ENCODE results near the gene LAMA3.
A peak's percentile ranks its signal among the peaks of the same experiment; 100 is the strongest.

The LAMA3 gene

GRCh38 chr18:23683155-23683554 lies 6.1 kb upstream of the LAMA3 start:
- no peak overlapping the region for H3K4me3 ChIP-seq (ENCODE audit: control insufficient read depth, low read depth, low read length)
- TF ChIP-seq CTCF (IDR thresholded peaks at IDR 0.05; ENCODE audit: control insufficient read depth, insufficient read depth, low read depth, low read length, missing control alignments) = no peak
- no peak for DNase-seq (ENCODE audit: low read depth)

GRCh38 chr18:23683671-23684070 lies 5.6 kb upstream of the LAMA3 start:
- H3K4me3 ChIP-seq (ENCODE audit: control insufficient read depth, low read depth, low read length) = no peak overlapping the region
- no peak for TF ChIP-seq CTCF (IDR thresholded peaks at IDR 0.05; ENCODE audit: control insufficient read depth, insufficient read depth, low read depth, low read length, missing control alignments)
- no peak for DNase-seq (ENCODE audit: low read depth)

GRCh38 chr18:23684515-23685197 lies 4.6 kb upstream of the LAMA3 start:
- TF ChIP-seq CTCF (IDR thresholded peaks at IDR 0.05; ENCODE audit: control insufficient read depth, insufficient read depth, low read depth, low read length, missing control alignments) = no peak
- DNase-seq (ENCODE audit: low read depth) = peak; percentile 56
- H3K4me3 ChIP-seq (ENCODE audit: control insufficient read depth, low read depth, low read length) = no peak overlapping the region

- no peak for DNase-seq (ENCODE audit: low read depth)
- H3K4me3 ChIP-seq (ENCODE audit: control insufficient read depth, low read depth, low read length) = no peak overlapping the region
- no peak for TF ChIP-seq CTCF (IDR thresholded peaks at IDR 0.05; ENCODE audit: control insufficient read depth, insufficient read depth, low read depth, low read length, missing control alignments)
These were observed 725 bp upstream of the LAMA3 start for GRCh38 chr18:23688528-23688927.

GRCh38 chr18:23689616-23690504 lies 607 bp downstream of the LAMA3 start:
- no peak for TF ChIP-seq CTCF (IDR thresholded peaks at IDR 0.05; ENCODE audit: control insufficient read depth, insufficient read depth, low read depth, low read length, missing control alignments)
- DNase-seq (ENCODE audit: low read depth) = no peak
- H3K4me3 ChIP-seq (ENCODE audit: control insufficient read depth, low read depth, low read length) = peak overlapping the region; percentile 53

- no peak for DNase-seq (ENCODE audit: low read depth)
- no peak overlapping the region for H3K4me3 ChIP-seq (ENCODE audit: control insufficient read depth, low read depth, low read length)
- TF ChIP-seq CTCF (IDR thresholded peaks at IDR 0.05; ENCODE audit: control insufficient read depth, insufficient read depth, low read depth, low read length, missing control alignments) = no peak
These were observed 1.3 kb downstream of the LAMA3 start for GRCh38 chr18:23690505-23691068.

Data from AG09309 (cell line).